HG02870 (cell line): ENCODE measurements around the gene TOX2.

Experiments
- ATAC-seq: cut with Tn5 transposase; IDR thresholded peaks from one replicate; pipeline ENCODE4 v1.9.1; 2021; ENCODE audit warnings: mild to moderate bottlenecking, moderate library complexity; ENCODE audit not compliant: unreplicated experiment

TOX2 gene

GRCh38 chr20:44073011-44073674, 158.5 kb downstream of the TOX2 start:
- ATAC-seq: no peak

GRCh38 chr20:44073675-44074071, 159.0 kb downstream of the TOX2 start:
- ATAC-seq: no peak

- ATAC-seq: no peak
Observed at GRCh38 chr20:44074252-44075151, 159.8 kb downstream of the TOX2 start.

DNA sequence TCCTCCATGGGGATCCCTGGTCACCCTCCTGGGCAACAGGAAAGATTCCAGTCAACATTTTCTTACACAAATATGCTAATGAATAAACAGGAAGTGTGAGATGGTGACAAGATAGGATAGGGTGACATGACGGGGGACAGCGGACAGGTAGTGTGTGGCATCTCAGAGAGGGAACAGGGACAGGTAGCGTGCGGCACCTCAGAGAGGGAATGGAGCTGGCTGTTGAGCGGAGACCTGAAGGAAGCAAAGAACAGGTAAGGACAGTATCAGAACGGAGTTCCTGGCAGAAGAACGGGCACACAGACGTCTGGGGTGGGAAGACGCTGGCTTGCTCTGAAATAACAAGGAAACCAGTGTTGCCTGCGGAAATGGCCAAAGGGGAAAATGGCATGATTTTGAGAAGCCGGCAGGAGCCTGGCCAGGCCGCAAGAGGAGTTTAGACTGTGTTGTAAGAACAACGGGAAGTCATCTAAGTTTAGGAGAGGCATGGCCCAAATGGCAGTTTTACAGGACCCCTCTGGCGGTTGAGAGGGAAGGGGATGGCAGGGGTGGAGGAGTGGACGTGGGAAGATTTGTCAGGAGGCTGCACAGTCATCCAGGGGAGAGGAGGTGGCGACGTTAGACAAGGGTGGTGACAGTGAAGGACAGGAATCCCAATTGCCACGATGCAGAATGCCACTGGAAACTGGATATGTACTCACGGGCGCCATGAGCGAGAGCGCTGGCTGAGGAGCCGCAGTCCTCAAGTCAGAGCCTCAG, 160.7 kb downstream of the TOX2 start:
- no peak for ATAC-seq

- no peak for ATAC-seq
Observed at GRCh38 chr20:44075950-44076232, 161.2 kb downstream of the TOX2 start.

DNA sequence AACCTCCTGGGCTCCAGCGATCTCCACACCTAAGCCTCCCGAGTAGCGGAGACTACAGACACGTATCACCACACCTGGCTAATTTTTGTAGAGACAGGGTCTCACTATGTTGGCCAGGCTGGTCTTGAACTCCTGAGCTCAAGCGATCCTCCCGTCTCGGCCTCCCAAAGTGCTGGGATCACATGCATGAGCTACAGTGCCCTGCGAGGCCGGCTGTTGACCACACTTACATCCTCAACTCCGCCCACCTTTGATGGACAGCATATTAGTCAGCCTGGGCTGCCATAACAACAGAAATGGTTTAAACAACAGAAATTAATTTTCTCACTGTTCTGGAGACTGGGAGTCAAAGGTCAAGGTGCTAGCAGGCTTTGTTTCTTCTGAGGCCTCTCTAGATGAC, 164.6 kb downstream of the TOX2 start:
- no peak for ATAC-seq

DNA sequence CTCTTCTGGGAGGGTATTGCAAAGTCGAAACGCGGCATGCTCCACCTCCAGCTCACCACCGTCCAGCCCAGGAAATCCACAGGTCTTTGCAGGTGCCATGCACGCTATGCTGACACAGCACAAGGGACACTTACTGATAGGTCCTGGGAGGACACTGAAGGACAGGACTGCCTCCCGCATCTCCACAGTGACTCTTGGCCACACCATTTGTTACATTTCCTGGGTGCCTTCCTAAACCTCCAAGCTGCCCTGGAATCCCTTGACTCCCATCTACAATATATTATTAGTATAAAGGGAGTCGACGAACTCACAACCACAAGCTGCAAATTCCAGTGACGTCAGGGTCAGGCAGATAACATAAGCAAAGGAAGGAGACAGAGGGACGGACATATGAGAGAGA, 165.4 kb downstream of the TOX2 start:
- ATAC-seq: no peak

DNA sequence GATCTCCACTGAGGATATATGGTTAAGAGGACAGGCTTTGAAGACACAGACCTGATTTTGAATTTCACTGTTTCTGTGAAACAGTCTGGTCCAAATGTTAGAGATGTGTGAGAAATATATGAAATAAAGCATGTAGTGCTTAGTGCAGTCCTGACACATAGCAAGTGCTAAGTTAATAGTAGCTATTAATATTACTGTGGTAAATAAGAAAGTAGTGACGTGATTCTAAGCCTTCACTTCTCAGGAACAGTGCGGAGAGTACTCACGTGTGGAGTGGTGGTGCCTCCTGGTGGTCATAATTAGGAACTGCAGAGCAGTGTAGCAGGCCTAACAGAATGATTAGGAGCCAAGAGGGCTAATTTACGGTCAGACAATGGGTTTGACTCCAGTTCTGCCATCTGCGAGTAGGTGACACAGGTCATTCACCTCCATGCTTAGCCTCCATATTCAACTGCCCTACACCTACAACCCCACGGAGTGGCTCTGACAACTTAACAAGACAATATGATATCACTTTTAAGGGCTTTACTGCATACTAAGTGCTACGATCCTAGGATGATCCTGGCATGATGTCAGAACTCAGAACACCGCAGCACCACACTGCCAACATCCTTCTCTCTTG, 166.1 kb downstream of the TOX2 start:
- ATAC-seq: peak; percentile 65

DNA sequence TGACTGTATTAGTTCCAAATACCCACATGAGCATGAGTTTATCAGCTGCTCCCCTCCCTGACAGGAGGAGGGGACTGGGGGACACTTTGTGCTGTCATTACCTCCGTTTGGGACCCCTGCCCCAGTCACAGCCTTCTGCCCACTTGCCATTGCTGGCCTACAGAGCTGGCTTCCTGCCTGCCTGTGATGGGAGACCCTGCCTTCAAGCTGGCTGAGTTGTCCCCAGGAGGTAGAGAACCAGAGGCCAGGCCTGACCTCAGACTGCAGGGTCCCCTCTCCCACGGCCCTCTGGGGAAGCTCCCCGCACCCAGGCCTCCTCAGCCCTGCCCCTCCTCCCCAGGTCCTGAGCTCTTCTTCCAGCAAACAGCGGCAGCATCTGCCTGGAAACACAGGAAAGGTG, 166.8 kb downstream of the TOX2 start:
- ATAC-seq: no peak

DNA sequence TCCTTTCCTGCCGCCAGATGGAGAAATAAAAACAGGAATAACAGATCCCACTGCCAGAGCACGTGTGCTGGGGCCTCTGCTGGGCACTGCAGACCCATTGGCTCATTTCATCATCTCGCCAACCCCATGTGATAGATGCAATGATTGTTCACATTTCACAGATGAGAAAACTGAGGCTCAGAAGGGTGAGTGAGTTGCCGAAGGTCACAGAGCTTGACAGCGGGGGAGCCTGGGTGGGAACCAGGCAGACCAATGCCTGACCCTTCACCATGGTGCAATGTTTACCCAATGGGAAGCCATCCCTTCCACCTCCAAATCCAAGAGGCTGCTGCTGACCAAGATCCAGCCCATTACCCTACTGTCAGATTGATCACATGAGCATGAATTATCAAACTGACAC, 167.2 kb downstream of the TOX2 start:
- no peak for ATAC-seq

GRCh38 chr20:44083220-44083933, 168.7 kb downstream of the TOX2 start:
- no peak for ATAC-seq

DNA sequence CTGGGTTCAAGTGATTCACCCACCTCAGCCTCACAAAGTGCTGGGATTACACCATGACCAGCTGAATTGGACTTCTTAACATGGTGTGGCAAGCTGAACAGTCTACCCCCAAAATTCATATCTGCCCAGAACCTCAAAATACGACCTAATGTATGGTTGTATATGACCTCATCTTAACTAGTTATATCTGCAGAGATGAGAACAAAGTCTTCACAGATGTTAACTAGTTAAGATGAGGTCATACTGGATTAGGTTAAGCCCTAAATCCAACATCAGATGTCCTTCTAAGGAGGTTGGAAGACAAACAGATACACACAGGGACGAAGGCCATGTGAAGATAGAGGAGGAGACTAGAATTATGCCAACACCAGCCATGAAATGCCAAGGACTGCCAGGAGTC, 169.8 kb downstream of the TOX2 start:
- ATAC-seq: no peak

DNA sequence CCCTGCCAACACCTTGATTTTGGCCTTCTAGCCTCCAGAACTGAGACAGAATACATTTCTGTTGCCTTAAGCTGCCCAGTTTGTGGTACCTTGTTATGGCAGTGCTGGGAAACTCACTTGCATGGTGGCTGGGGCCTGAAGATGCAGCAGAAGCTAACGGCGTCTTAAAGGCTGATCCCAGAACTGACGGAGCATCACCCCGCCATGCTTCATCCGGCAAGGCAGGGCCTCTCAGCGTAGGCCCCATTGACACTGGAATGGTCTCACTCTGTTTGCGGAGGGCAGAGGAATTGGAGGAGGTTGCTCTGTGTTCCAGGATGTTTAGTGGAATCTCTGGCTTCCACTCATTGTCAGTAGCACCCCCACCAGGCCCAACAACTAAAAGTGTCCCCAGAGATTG, 170.2 kb downstream of the TOX2 start:
- no peak for ATAC-seq

DNA sequence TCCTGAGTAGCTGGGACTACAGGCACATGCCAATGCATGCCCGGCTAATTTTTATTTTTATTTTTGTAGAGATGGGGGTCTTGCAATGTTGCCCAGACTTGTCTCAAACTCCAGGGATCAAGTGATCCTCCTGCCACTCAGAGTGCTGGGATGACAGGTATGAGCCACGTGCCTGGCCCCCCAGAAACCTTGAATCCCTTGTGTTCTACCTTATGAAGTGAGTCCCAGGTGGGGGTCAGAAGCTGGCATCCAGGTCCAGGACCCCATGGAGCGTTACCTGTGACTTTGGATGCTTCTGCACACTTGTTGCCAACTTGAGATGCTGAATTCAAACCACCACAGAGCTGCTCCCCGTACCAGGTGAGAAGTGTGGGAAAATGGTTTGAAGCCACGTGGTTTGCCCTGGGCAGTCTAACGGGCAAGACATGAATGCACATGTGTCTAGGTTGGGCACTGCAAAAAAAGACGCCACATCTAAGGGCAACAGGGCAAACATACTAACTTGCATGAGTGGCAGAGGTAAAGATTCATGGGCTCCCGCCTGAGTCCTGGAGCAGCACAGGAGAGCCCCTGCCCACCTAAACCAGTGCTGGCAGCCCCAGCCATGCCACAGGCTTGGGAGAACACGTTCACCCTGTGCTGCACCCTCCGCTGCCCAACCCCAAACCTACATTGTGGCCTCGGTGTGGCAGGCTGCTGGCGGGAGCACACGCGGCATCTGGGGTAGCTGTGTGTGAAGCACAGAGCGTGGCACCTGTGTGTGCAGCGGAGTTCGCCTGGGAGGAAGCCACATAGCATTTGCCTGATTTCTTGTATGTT, 171.2 kb downstream of the TOX2 start:
- ATAC-seq: no peak

DNA sequence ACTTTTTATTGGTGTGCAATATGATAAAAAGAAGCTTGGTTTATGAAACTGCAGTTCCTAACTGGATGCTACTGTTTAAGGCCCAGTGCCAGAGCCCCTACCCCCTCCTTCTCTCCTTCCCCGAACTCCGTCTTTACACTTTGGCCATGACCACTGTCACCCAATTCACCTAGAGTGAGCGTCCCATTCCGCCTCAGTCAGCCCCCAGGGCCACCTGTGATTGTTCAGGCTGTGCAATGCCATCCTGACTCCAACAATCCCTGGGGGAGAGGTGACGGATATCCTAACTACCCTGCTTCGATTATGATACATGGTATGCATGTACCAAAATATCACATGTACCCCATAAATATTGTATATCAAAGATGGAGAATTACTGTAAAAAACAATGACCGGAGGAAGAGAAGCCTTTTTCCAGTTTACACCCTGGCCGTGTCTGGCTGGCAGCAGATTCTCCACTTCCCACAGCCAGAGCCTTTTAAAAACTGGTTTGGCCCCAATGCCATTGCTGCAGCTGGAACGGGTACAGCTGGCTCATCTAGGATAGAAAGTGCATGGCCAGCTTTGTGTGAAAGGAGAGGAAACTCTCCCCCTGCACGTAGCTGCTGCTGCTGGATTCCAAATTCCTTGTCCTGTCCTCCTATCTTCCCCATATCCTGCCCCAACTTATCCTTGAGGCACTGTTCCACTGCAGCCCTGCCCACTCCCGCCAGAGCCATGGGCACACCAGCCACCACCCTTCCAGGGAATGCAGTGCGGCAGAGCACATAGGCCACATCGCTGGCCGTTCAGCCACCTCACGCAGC, 172.6 kb downstream of the TOX2 start:
- ATAC-seq: no peak

- no peak for ATAC-seq
Observed at GRCh38 chr20:44087857-44088120, 173.1 kb downstream of the TOX2 start.

DNA sequence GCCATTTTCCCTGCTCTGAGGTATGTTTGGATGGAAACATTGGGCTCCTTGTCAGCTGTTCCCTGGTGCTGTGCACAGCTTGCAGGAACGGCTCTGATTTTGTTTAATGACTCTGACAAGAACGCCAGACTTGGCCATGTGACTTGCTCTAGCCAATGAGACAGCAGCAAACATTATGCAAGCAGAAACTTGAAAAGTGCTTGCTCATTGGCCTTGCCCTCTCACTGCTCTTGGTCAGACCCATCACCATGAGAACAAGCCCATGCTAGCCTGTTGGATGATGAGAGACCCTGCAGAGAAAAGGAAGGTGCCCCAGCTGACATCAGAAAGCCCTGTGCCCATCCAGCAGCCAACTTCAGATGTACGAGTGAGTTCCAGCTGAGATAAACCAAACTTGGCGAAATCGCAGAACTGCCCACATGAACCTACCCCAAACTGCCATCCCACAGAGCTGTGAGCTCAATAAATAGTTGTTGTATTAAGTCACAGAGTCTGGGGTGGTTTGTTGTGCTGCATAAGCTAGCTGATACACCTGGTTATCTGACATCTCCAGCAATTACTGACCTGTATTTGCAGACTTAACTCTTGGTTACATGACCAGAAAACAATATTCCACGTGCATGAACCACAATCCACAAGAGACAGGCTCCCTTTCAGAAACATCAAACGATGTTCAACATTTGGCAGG, 175.5 kb downstream of the TOX2 start:
- ATAC-seq: peak; percentile 74

GRCh38 chr20:44091026-44091425, 176.4 kb downstream of the TOX2 start:
- no peak for ATAC-seq
